Measurements from ENCODE around the gene RGCC. TPM values are rescaled to one million over a fixed set of nuclear protein-coding genes. Genes with fewer than 3 reads are reported as not detected.

The RGCC gene
- total and polyA plus RNA-seq, 2 donors (not counting 3 experiments of a cell fraction or from before 2014, with no cell fraction given): 112 to 138 TPM

DNA sequence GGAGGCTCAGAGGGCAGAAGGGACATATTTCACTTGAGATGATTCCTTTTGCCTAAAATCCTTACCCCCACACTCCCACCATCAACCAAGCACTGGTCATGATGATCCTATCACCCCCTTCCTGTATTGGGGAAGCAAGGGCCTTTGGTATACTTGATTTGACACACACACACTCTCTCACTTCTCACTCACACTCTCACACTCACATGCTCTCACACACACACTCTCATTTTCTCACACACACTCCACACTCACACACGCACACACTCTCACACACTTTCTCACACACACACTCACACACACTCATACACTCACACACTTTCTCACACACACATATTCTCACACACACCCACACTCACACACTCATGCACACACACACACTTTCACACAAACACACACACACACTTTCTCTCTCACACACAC is 8.6 kb downstream of the RGCC start:
- TF ChIP-seq JUN (IDR thresholded peaks at IDR 0.05; ENCODE audit: borderline replicate concordance, insufficient read depth, insufficient read length, low read depth): no peak
- DNase-seq (ENCODE audit: low read depth, low spot score) (no peak), FAIRE-seq (no peak)
- Histone ChIP-seq H2AFZ (ENCODE audit: low read depth, low read length) (no peak overlapping the region), H3K79me2 (ENCODE audit: control insufficient read depth, insufficient read depth, low read length) (peaks cover 4% of the 10 kb centered on the region), H3K4me3 (replicated peaks in 1 of 3; ENCODE audit: insufficient read depth in 1 of 3, low read depth in 1 of 3, low read length in 3 of 3) (no peak overlapping the region), H3K9me3 (replicated peaks; ENCODE audit: control insufficient read depth, insufficient read depth, low read length) (no peaks in the 10 kb centered on the region), H3K4me1 (ENCODE audit: control insufficient read depth, extremely low read depth, insufficient read depth, low read length) (peaks cover 37% of the 10 kb centered on the region), H4K20me1 (replicated peaks; ENCODE audit: control insufficient read depth, extremely low read depth, insufficient read depth, low read length) (no peaks in the 10 kb centered on the region), H3K9me1 (replicated peaks; ENCODE audit: control insufficient read depth, extremely low read depth, insufficient read depth, low read length) (no peaks in the 10 kb centered on the region), H3K9ac (replicated peaks; ENCODE audit: extremely low read depth, insufficient read depth, low read length) (no peak overlapping the region), H3K27me3 (ENCODE audit: control insufficient read depth in 2 of 2, insufficient read depth in 2 of 2, low read length in 2 of 2) (no peaks in the 10 kb centered on the region), H3K36me3 (ENCODE audit: control insufficient read depth in 2 of 2, extremely low read depth in 1 of 2, insufficient read depth in 2 of 2, low read length in 2 of 2) (peaks cover 22 to 24% of the 10 kb centered on the region in 2 experiments), H3K4me2 (ENCODE audit: insufficient read depth, low read length) (no peak overlapping the region), H3K27ac (ENCODE audit: insufficient read depth, low read depth, low read length) (peak overlapping the region; percentile 86)
- no TSS peak for BruUV-seq (replicated peaks)
- dilution Hi-C loops (cut with MboI; ENCODE audit: extremely low pct_ligation_motif_present, low sequenced_read_pairs) (no loop called here), intact Hi-C loops (cut with micrococcal nuclease) (loop anchor here (1.0 to 2.0 kb wide), 4 partner anchors 9 to 182 kb away; partner anchors contain the start of gene RGCC)
- ChIA-PET CTCF (interaction anchor here (0.7 to 2.7 kb wide), 3 partner anchors 94 to 187 kb away, joined by 3 to 16 read pairs (median 3); no protein-coding TSS in a partner anchor), POLR2A (interaction anchor here (1.1 to 1.3 kb wide), 2 partner anchors 148 to 187 kb away, joined by 4 to 5 read pairs; no protein-coding TSS in a partner anchor)

DNA sequence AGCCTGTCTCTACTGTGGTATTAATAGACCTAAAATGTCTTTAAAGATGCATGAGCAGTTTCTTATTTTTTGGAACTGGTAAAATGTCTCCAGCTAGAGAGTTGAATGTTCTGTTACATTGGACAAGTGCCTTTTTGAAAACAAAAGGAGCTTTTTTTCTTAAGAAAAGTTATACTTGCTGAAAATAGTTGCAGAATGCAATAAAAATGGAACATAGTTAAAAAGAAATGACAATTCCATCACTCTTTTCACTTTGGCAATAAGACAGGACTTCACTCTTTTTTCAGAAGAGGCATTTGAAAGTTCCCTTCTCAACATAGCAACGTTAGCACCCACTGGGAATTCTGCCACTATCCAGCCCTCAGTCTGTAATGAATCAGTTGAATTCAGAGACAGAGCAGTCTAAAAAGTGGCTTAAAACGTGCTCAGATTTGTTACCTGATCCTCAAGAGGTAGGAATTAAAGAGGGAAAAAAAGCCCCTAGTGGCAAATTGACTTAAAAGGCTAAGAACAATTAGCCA is 10.1 kb downstream of the RGCC start:
- DNase-seq (ENCODE audit: low read depth, low spot score): no peak
- H3K79me2 ChIP-seq (ENCODE audit: control insufficient read depth, insufficient read depth, low read length): peaks cover 4% of the 10 kb centered on the region
- intact Hi-C loops (cut with micrococcal nuclease) (no loop called here), dilution Hi-C loops (cut with MboI; ENCODE audit: extremely low pct_ligation_motif_present, low sequenced_read_pairs) (no loop called here)
- H3K9ac ChIP-seq (replicated peaks; ENCODE audit: extremely low read depth, insufficient read depth, low read length): no peak overlapping the region
- H2AFZ ChIP-seq (ENCODE audit: low read depth, low read length): no peak overlapping the region
- H3K36me3 ChIP-seq (ENCODE audit: control insufficient read depth in 2 of 2, extremely low read depth in 1 of 2, insufficient read depth in 2 of 2, low read length in 2 of 2): peaks cover 20 to 25% of the 10 kb centered on the region in 2 experiments
- no peaks in the 10 kb centered on the region for H4K20me1 ChIP-seq (replicated peaks; ENCODE audit: control insufficient read depth, extremely low read depth, insufficient read depth, low read length)
- ChIA-PET CTCF (interaction anchor here (0.9 to 1.5 kb wide), 3 partner anchors 9 to 96 kb away, joined by 3 to 4 read pairs (median 3); no protein-coding TSS in a partner anchor), POLR2A (interaction anchor here (1.0 kb wide), 1 partner anchor 147 kb away, joined by 5 read pairs; no protein-coding TSS in a partner anchor)
- H3K4me3 ChIP-seq (replicated peaks in 1 of 3; ENCODE audit: insufficient read depth in 1 of 3, low read depth in 1 of 3, low read length in 3 of 3): no peak overlapping the region
- BruUV-seq (replicated peaks): no TSS peak
- TF ChIP-seq, protein P1, sequence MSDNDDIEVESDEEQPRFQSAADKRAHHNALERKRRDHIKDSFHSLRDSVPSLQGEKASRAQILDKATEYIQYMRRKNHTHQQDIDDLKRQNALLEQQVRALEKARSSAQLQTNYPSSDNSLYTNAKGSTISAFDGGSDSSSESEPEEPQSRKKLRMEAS (IDR thresholded peaks at IDR 0.05; ENCODE audit: insufficient read depth, insufficient read length): no peak
- TF ChIP-seq GATA2 (IDR thresholded peaks at IDR 0.05; ENCODE audit: insufficient read depth, insufficient read length, low read depth, low read length) (no peak), POLR2AphosphoS5 (IDR thresholded peaks at IDR 0.05; ENCODE audit: insufficient read depth, low read depth, low read length) (no peak), EZH2 (IDR thresholded peaks at IDR 0.05; ENCODE audit: borderline replicate concordance, low read depth, low read length, severe bottlenecking) (no peak), JUN (IDR thresholded peaks at IDR 0.05; ENCODE audit: borderline replicate concordance, insufficient read depth, insufficient read length, low read depth) (no peak), FOS (IDR thresholded peaks at IDR 0.05; ENCODE audit: borderline replicate concordance, insufficient read depth, low read length) (no peak), POLR2A (IDR thresholded peaks at IDR 0.05; ENCODE audit: low read depth, low read length) (no peak), MYC (IDR thresholded peaks at IDR 0.05; ENCODE audit: low read depth, low read length) (no peak)
- TF ChIP-seq, protein P2, sequence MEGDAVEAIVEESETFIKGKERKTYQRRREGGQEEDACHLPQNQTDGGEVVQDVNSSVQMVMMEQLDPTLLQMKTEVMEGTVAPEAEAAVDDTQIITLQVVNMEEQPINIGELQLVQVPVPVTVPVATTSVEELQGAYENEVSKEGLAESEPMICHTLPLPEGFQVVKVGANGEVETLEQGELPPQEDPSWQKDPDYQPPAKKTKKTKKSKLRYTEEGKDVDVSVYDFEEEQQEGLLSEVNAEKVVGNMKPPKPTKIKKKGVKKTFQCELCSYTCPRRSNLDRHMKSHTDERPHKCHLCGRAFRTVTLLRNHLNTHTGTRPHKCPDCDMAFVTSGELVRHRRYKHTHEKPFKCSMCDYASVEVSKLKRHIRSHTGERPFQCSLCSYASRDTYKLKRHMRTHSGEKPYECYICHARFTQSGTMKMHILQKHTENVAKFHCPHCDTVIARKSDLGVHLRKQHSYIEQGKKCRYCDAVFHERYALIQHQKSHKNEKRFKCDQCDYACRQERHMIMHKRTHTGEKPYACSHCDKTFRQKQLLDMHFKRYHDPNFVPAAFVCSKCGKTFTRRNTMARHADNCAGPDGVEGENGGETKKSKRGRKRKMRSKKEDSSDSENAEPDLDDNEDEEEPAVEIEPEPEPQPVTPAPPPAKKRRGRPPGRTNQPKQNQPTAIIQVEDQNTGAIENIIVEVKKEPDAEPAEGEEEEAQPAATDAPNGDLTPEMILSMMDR (IDR thresholded peaks at IDR 0.05; ENCODE audit: extremely low read depth in 1 of 2, insufficient read depth in 1 of 2, low read depth in 1 of 2, low read length in 2 of 2): no peak
- no peaks in the 10 kb centered on the region for H3K9me1 ChIP-seq (replicated peaks; ENCODE audit: control insufficient read depth, extremely low read depth, insufficient read depth, low read length)
- no peak overlapping the region for H3K27ac ChIP-seq (ENCODE audit: insufficient read depth, low read depth, low read length)
- no peak overlapping the region for H3K4me2 ChIP-seq (ENCODE audit: insufficient read depth, low read length)
- H3K9me3 ChIP-seq (replicated peaks; ENCODE audit: control insufficient read depth, insufficient read depth, low read length): no peaks in the 10 kb centered on the region
- peaks cover 31% of the 10 kb centered on the region for H3K4me1 ChIP-seq (ENCODE audit: control insufficient read depth, extremely low read depth, insufficient read depth, low read length)
- H3K27me3 ChIP-seq (ENCODE audit: control insufficient read depth in 2 of 2, insufficient read depth in 2 of 2, low read length in 2 of 2): no peaks in the 10 kb centered on the region
- FAIRE-seq: peak; percentile 28
